ENCODE measurements around the gene GGT7.

GGT7 gene

GRCh38 chr20:34874094-34874654, 1.5 kb upstream of the GGT7 start:
- peak; percentile 81 for TF ChIP-seq CTCF (IDR thresholded peaks at IDR 0.05; ENCODE audit: insufficient read depth, low read depth, low read length, missing control alignments)
- no peak overlapping the region for H3K4me3 ChIP-seq (ENCODE audit: low read depth, low read length)
- DNase-seq (ENCODE audit: low read depth) = peak; percentile 76

- no peak for TF ChIP-seq CTCF (IDR thresholded peaks at IDR 0.05; ENCODE audit: insufficient read depth, low read depth, low read length, missing control alignments)
- no peak overlapping the region for H3K4me3 ChIP-seq (ENCODE audit: low read depth, low read length)
Measured at GRCh38 chr20:34873583-34874093, 982 bp upstream of the GGT7 start.

GRCh38 chr20:34871966-34872621, 562 bp downstream of the GGT7 start:
- no peak for TF ChIP-seq CTCF (IDR thresholded peaks at IDR 0.05; ENCODE audit: insufficient read depth, low read depth, low read length, missing control alignments)
- peak overlapping the region; percentile 52 for H3K4me3 ChIP-seq (ENCODE audit: low read depth, low read length)
- DNase-seq (ENCODE audit: low read depth) = no peak

More at GRCh38 chr20:34873583-34874093, 982 bp upstream of the GGT7 start:
- no peak for DNase-seq (ENCODE audit: low read depth)

- no peak for DNase-seq (ENCODE audit: low read depth)
- no peak overlapping the region for H3K4me3 ChIP-seq (ENCODE audit: low read depth, low read length)
- TF ChIP-seq CTCF (IDR thresholded peaks at IDR 0.05; ENCODE audit: insufficient read depth, low read depth, low read length, missing control alignments) = no peak
Measured at GRCh38 chr20:34871320-34871926, 1.2 kb downstream of the GGT7 start.

GRCh38 chr20:34864216-34864615, 8.4 kb downstream of the GGT7 start:
- DNase-seq (ENCODE audit: low read depth) = no peak
- no peak for TF ChIP-seq CTCF (IDR thresholded peaks at IDR 0.05; ENCODE audit: insufficient read depth, low read depth, low read length, missing control alignments)
- H3K4me3 ChIP-seq (ENCODE audit: low read depth, low read length) = no peak overlapping the region

GRCh38 chr20:34863421-34863965, 9.2 kb downstream of the GGT7 start:
- no peak for TF ChIP-seq CTCF (IDR thresholded peaks at IDR 0.05; ENCODE audit: insufficient read depth, low read depth, low read length, missing control alignments)
- no peak for DNase-seq (ENCODE audit: low read depth)
- no peak overlapping the region for H3K4me3 ChIP-seq (ENCODE audit: low read depth, low read length)

Measured in GM12865 (cell line).